GM13977 (cell line): ENCODE measurements around the gene WDTC1.
"Not testable (repeated sequence)": the region's sequence is repeated elsewhere in the genome, so short reads cannot be mapped to it uniquely, and the experiment has no call there.

Experiments used
- DNase-seq: peaks from one replicate; pipeline ENCODE4 v3.0.0; 2012; ENCODE audit warnings: low spot score
- in situ Hi-C: fragments of 300-500 bp; cut with MboI; formaldehyde crosslinking; loops from one replicate; pipeline ENCODE4 v1.12.0; 2022; ENCODE audit warnings: low sequenced_read_pairs, low pct_unique_long_range_greater_than_20kb, mixed read lengths, inconsistent platforms; ENCODE audit not compliant: unreplicated experiment
- TF ChIP-seq, protein P1 (sequence below): IDR thresholded peaks from 2 replicates; pipeline ENCODE4 v1.5.1; 2012; ENCODE audit warnings: mild to moderate bottlenecking, control low read depth; ENCODE audit not compliant: insufficient read depth; ENCODE audit errors: extremely low read depth, missing control alignments

WDTC1 gene

DNA sequence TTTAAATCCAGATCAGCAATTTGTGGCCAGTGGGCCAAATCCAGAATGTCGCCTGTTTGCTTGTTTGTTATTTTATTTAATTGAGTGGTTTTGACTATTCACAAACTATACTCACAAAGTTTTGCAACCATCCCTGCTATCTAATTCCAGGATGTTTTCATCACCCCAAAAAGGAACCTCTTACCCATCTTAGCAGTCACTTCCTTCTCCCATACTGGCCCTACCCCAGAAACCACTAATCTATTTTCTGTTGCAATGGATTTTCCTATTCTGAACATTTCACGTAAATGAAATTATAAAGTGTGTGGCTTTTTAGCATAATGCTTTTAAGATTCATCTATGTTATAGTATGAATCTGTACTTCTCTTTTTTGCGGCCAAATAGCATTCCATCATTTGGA is 41.3 kb downstream of the WDTC1 start:
- in situ Hi-C loops: no loop called here
- no peak for DNase-seq
- TF ChIP-seq, protein P1, sequence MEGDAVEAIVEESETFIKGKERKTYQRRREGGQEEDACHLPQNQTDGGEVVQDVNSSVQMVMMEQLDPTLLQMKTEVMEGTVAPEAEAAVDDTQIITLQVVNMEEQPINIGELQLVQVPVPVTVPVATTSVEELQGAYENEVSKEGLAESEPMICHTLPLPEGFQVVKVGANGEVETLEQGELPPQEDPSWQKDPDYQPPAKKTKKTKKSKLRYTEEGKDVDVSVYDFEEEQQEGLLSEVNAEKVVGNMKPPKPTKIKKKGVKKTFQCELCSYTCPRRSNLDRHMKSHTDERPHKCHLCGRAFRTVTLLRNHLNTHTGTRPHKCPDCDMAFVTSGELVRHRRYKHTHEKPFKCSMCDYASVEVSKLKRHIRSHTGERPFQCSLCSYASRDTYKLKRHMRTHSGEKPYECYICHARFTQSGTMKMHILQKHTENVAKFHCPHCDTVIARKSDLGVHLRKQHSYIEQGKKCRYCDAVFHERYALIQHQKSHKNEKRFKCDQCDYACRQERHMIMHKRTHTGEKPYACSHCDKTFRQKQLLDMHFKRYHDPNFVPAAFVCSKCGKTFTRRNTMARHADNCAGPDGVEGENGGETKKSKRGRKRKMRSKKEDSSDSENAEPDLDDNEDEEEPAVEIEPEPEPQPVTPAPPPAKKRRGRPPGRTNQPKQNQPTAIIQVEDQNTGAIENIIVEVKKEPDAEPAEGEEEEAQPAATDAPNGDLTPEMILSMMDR: no peak

DNA sequence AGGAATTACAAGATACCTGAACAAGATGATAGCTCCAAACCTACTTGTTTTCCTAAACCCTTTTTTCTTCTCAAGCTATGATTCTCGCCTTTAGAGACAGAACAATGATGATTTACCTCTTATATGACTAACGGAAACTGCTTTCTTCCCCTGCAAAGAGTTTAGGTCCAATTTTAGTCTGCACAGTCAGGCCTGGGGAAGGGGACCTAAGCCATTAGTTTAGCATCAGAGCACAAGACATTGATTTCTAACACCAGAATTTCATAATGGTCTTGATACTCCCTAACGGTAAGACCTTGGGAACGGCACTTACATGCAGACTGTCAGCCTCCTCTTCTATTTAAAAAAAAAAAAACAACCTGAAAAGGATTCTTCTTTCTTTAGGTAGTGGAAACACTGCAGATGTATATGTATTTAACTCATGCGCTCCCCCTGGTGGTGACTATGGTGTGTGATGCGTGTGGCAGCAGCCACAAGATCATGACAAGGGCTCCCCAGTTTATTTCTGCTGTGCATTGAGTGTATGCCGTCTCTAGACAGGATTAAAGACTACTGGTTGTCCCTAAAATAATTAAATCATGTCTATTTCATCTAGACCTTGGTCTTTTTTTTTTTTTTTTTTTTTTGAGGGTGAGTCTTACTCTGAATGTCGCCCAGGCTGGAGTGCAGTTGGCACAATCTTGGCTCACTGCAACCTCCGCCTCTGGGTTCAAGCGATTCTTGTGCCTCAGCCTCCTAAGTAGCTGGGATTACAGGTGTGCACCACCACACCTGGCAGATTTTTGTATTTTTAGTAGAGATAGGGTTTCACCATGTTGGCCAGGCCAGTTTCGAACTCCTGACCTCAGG is 50.2 kb downstream of the WDTC1 start:
- in situ Hi-C loops: loop anchor here (5.0 kb wide), 2 partner anchors 87 to 182 kb away; no protein-coding TSS in a partner anchor
- TF ChIP-seq, protein P1: peak; percentile 80
- peak; percentile 92 for DNase-seq

DNA sequence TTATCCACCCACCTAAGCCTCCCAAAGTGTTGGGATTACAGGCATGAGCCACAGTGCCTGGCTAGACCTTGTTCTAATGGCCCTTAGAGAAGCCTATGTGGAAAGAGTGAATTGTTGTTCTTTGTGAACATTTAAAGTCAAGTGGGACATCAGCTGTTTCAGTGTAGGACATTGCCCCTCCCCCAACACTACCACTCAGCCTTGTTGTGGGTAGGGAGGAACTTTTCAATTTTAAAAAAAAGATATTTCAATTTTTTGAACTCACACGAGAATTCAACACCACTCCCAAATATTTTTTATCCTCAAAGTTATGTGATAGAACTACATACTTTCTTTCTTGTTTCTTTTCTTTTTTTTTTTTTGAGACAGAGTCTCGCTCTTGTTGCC is 50.8 kb downstream of the WDTC1 start:
- TF ChIP-seq, protein P1: no peak
- DNase-seq: no peak
- in situ Hi-C loops: no loop called here

DNA sequence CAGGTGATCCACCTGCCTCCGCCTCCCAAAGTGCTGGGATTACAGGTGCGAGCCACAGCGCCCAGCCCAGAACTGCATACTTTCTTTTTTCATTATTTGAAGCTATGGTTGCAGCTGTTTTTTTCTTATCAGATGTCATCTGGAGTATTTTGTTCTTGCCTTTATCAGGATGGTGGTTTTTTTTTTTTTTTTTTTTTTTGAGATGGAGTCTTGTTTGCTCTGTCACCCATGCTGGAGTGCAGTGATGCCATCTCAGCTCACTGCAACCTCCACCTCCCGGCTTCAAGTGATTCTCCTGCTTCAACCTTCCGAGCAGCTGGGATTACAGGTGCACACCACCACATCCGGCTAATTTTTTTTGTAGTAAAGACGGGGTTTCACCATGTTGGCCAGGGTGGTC is 51.4 kb downstream of the WDTC1 start:
- in situ Hi-C loops, DNase-seq: not testable (repeated sequence)

DNA sequence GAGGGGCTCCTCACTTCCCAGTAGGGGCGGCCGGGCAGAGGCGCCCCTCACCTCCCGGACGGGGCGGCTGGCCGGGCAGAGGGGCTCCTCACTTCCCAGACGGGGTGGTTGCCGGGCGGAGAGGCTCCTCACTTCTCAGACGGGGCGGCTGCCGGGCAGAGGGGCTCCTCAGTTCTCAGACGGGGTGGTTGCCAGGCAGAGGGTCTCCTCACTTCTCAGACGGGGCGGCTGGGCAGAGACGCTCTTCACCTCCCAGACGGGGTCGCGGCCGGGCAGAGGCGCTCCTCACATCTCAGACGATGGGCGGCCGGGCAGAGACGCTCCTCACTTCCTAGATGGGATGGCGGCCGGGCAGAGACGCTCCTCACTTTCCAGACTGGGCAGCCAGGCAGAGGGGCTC is 54.7 kb downstream of the WDTC1 start:
- in situ Hi-C loops, DNase-seq: not testable (repeated sequence)

DNA sequence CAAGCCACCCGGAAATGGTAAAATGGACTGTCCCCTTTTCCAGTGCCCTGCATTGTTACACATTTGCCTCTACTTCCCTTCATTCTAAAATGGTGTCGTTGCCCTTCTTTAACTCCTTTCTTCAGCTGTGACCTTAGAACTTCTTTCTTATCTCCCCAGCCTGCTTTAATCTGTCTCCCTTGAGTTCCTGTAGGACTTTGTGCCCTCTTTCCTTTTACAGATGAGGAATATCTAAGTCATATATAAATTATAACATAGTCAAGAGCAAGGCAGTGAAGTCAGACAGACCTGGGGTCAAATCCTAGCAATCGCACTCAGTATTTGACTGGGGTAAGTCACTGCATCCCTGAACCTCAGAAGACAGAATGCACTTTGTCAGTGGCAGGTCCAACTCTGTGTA is 56.1 kb downstream of the WDTC1 start:
- in situ Hi-C loops: no loop called here
- TF ChIP-seq, protein P1: no peak
- no peak for DNase-seq

DNA sequence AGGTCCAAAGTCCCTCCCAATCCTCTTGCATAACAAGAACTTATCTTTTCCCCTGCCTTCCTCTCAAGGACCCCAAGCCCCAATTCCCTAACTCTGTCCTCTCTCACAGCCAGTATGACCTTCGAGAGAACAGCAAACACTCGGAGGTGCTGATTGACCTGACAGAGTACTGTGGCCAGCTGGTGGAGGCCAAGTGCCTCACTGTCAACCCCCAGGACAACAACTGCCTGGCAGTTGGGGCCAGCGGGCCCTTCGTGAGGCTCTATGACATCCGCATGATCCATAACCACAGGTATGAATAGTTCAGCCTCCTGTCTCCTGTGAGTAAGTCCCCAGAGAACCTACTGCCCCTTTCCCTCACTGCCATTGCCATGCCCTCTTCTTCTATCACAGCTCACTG is 57.7 kb downstream of the WDTC1 start:
- TF ChIP-seq, protein P1: no peak
- in situ Hi-C loops: no loop called here
- DNase-seq: no peak
